Nephron (organoid): ENCODE results near the gene EPHA2.

Experiments
- H3K27ac Mint-ChIP-seq, 3 experiments: 2 replicates each; pipeline ENCODE4 v1.8.0; 2020; ENCODE audit warnings: mixed read lengths in 3 of 3, mild to moderate bottlenecking in 2 of 3, moderate library complexity in 1 of 3
- H3K27me3 Mint-ChIP-seq: 2 replicates; pipeline ENCODE4 v1.8.0; 2021; ENCODE audit warnings: low read depth, mild to moderate bottlenecking, moderate library complexity, mixed read lengths
- H3K36me3 Mint-ChIP-seq: 2 replicates; pipeline ENCODE4 v1.8.0; 2020; ENCODE audit warnings: low read depth, mixed read lengths
- H3K4me1 Mint-ChIP-seq: 2 replicates; pipeline ENCODE4 v1.8.0; 2020; ENCODE audit warnings: mixed read lengths
- H3K4me3 Mint-ChIP-seq, 3 experiments: 2 replicates each; pipeline ENCODE4 v1.8.0; 2020; ENCODE audit warnings: mild to moderate bottlenecking in 3 of 3, mixed read lengths in 3 of 3, moderate library complexity in 2 of 3
- H3K9me3 Mint-ChIP-seq: 2 replicates; pipeline ENCODE4 v1.8.0; 2020; ENCODE audit warnings: mixed read lengths
- TF ChIP-seq, protein P1 (sequence below), 3 experiments: fragments of 200-600 bp; sonication (generic); IDR thresholded peaks; one replicate each; pipeline ENCODE4 v1.5.0; 2021; ENCODE audit warnings: antibody characterized with exemption in 3 of 3; ENCODE audit not compliant: unreplicated experiment in 3 of 3

EPHA2 gene

GRCh38 chr1:16133007-16133961, 22.6 kb downstream of the EPHA2 start:
- H3K36me3 Mint-ChIP-seq, result peaks cover 36% of the 10 kb centered on the region
- no peaks in the 10 kb centered on the region for H3K27me3 Mint-ChIP-seq
- H3K4me3 Mint-ChIP-seq, result no peak overlapping the region
- TF ChIP-seq, protein P1, sequence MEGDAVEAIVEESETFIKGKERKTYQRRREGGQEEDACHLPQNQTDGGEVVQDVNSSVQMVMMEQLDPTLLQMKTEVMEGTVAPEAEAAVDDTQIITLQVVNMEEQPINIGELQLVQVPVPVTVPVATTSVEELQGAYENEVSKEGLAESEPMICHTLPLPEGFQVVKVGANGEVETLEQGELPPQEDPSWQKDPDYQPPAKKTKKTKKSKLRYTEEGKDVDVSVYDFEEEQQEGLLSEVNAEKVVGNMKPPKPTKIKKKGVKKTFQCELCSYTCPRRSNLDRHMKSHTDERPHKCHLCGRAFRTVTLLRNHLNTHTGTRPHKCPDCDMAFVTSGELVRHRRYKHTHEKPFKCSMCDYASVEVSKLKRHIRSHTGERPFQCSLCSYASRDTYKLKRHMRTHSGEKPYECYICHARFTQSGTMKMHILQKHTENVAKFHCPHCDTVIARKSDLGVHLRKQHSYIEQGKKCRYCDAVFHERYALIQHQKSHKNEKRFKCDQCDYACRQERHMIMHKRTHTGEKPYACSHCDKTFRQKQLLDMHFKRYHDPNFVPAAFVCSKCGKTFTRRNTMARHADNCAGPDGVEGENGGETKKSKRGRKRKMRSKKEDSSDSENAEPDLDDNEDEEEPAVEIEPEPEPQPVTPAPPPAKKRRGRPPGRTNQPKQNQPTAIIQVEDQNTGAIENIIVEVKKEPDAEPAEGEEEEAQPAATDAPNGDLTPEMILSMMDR (IDR thresholded peaks at IDR 0.05; ENCODE audit: unreplicated experiment in 3 of 3), result no peak
- H3K4me1 Mint-ChIP-seq, result no peaks in the 10 kb centered on the region
- no peaks in the 10 kb centered on the region for H3K9me3 Mint-ChIP-seq
- H3K27ac Mint-ChIP-seq, result no peak overlapping the region

DNA sequence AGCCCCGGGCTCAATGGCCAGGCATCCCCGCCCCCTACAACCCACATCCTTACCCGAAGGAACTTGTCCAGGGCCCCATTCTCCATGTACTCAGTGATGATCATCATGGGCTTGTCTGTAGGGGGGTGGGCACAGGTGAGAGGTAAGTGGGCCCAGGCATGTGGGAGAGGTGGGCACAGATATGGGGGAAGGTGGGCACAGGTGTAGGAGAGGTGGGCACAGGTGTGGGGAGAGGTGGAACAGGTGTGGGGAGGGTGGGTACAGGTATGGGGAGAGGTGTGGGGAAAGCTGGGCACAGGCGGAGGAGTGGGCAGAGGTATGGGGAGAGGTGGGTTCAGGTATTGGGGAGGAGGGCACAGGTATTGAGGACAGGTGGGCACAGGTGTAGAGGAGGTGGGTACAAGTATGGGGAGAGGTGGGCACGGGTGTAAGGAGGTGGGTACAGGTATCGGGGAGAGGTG, 23.5 kb downstream of the EPHA2 start:
- peaks cover 40% of the 10 kb centered on the region for H3K36me3 Mint-ChIP-seq
- no peak overlapping the region for H3K27ac Mint-ChIP-seq
- H3K4me1 Mint-ChIP-seq, result peaks cover 6% of the 10 kb centered on the region
- TF ChIP-seq, protein P1 (IDR thresholded peaks at IDR 0.05; ENCODE audit: unreplicated experiment in 3 of 3), result no peak
- H3K9me3 Mint-ChIP-seq, result no peaks in the 10 kb centered on the region
- no peaks in the 10 kb centered on the region for H3K27me3 Mint-ChIP-seq
- no peak overlapping the region for H3K4me3 Mint-ChIP-seq

DNA sequence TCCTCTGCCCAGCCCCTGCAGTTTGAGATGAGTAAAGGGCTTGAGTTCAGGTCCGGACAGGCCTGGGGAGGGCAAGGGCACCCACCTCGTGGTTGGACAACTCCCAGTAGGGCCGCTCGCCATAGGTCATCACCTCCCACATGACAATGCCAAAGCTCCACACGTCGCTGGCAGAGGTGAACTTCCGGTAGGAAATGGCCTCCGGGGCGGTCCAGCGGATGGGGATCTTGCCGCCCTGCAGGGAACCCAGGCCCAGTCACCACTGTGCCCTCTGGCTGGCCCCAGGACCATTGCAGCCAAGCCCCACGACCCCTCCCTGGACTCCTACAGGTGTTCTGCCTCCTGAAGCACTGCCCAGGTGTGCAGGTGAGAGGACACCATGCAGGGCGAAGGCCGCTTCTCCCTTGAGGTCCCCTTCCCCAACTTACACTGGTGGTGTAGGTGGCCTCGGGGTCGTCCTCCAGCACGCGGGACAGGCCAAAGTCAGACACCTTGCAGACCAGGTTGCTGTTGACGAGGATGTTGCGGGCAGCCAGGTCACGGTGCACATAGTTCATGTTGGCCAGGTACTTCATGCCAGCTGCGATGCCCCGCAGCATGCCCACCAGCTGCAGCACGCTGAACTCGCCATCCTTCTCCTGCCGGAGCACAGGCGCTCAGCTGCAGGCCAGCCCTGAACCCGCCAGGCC, 24.1 kb downstream of the EPHA2 start:
- TF ChIP-seq, protein P1 (IDR thresholded peaks at IDR 0.05; ENCODE audit: unreplicated experiment in 3 of 3), result no peak
- Mint-ChIP-seq H3K4me3 (no peak overlapping the region), H3K9me3 (no peaks in the 10 kb centered on the region), H3K4me1 (peaks cover 6% of the 10 kb centered on the region), H3K27me3 (no peaks in the 10 kb centered on the region), H3K27ac (no peak overlapping the region), H3K36me3 (peaks cover 43% of the 10 kb centered on the region)

- no peaks in the 10 kb centered on the region for H3K9me3 Mint-ChIP-seq
- H3K4me3 Mint-ChIP-seq, result no peak overlapping the region
- TF ChIP-seq, protein P1 (IDR thresholded peaks at IDR 0.05; ENCODE audit: unreplicated experiment in 3 of 3), result no peak
- H3K36me3 Mint-ChIP-seq, result peaks cover 44% of the 10 kb centered on the region
- peaks cover 6% of the 10 kb centered on the region for H3K4me1 Mint-ChIP-seq
- no peak overlapping the region for H3K27ac Mint-ChIP-seq
- H3K27me3 Mint-ChIP-seq, result no peaks in the 10 kb centered on the region
Observed at GRCh38 chr1:16130827-16131226, 25.0 kb downstream of the EPHA2 start.

DNA sequence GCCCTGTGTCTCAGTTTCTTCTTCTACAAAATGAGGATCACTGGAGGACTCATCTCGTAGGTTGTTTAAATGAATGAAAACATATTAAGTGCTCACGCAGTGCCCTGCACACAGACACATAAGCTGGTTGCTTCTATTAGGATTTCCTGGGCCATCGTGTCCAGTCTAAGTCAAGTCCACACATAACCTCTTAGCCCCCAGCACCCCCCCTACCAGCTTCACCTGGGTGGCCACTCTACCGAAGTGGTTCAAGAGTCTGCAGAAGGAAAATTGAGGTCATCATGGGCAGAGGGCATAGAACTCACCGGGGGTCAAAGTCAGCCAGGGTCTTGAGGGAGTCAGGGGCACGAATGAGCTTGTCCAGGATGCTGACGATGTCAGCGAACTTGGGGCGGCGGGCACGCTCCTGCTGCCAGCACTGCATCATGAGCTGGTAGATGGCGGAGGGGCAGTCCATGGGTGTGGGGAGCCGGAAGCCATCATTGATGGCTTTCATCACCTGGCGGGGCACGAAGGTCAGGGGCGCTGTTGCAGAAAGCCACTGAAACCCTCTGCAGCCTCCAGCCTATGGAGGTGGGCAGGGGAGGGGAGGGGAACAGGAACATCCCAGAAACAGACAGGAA, 25.8 kb downstream of the EPHA2 start:
- Mint-ChIP-seq H3K27ac (peak overlapping the region in 1 of 3 experiments; percentile 5), H3K27me3 (no peaks in the 10 kb centered on the region), H3K36me3 (peaks cover 40% of the 10 kb centered on the region), H3K9me3 (no peaks in the 10 kb centered on the region), H3K4me3 (no peak overlapping the region), H3K4me1 (peaks cover 6% of the 10 kb centered on the region)
- TF ChIP-seq, protein P1 (IDR thresholded peaks at IDR 0.05; ENCODE audit: unreplicated experiment in 3 of 3), result no peak
